IMR-90 (cell line): ENCODE measurements around the gene GRM8.

Experiments used
- BHLHE40 ChIP-seq: fragments of 150-350 bp; IDR thresholded peaks from 2 replicates; pipeline ENCODE4 v1.6.1; 2016; ENCODE audit warnings: mild to moderate bottlenecking, low read depth, low read length
- CTCF ChIP-seq: conservative IDR thresholded peaks from 2 replicates; pipeline ENCODE4 v1.5.1; 2012; ENCODE audit warnings: mild to moderate bottlenecking, low read depth, low read length, improper control_type of control experiment
- ELK1 ChIP-seq: fragments of 150-350 bp; IDR thresholded peaks from 2 replicates; pipeline ENCODE4 v1.6.1; 2016; ENCODE audit warnings: low read depth, mild to moderate bottlenecking, low read length, moderate library complexity, borderline replicate concordance
- FOS ChIP-seq: fragments of 150-350 bp; IDR thresholded peaks from 2 replicates; pipeline ENCODE4 v1.6.1; 2016; ENCODE audit warnings: low read depth, low read length
- MAZ ChIP-seq: IDR thresholded peaks from 2 replicates; pipeline ENCODE4 v1.6.1; 2012; ENCODE audit warnings: low read depth, mild to moderate bottlenecking, low read length, improper control_type of control experiment, moderate library complexity, borderline replicate concordance
- MXI1 ChIP-seq: IDR thresholded peaks from 2 replicates; pipeline ENCODE4 v1.6.1; 2012; ENCODE audit warnings: low read depth, mild to moderate bottlenecking, low read length, moderate library complexity, borderline replicate concordance
- NFE2L2 ChIP-seq: fragments of 150-350 bp; IDR thresholded peaks from 2 replicates; pipeline ENCODE4 v1.6.1; 2016; ENCODE audit warnings: low read depth, mild to moderate bottlenecking, low read length
- POLR2A ChIP-seq: IDR thresholded peaks from 2 replicates; pipeline ENCODE4 v1.6.1; 2012; ENCODE audit warnings: mild to moderate bottlenecking, low read depth, low read length
- RAD21 ChIP-seq: IDR thresholded peaks from 2 replicates; pipeline ENCODE4 v1.6.1; 2012; ENCODE audit warnings: low read length, improper control_type of control experiment
- SMC3 ChIP-seq: fragments of 150-350 bp; IDR thresholded peaks from 2 replicates; pipeline ENCODE4 v1.6.1; 2016; ENCODE audit warnings: low read depth, mild to moderate bottlenecking, antibody characterized with exemption, low read length, moderate library complexity
- TF ChIP-seq, protein P1 (sequence below): fragments of 150-350 bp; IDR thresholded peaks from 2 replicates; pipeline ENCODE4 v1.6.1; 2017; ENCODE audit warnings: mild to moderate bottlenecking, antibody characterized with exemption, low read length, low read depth

DNA sequence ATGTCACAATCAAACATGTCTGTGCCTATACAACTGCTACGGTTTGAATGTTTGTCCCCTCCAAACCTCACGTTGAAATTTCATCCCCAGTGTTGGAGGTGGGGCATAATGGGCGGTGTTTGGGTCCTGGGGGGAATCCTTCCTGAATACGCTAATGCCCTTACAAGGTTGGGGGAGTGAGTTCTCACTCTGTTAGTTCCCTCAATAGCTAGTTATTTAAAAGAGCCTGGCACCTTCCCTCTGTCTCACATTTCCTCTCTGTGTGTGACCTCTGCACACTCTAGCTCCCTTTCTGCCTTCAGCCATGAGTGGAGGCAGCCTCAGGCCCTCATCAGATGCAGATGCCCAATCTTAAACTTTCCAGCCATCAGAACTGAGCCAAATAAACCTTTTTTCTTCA is 129.5 kb downstream of the GRM8 start:
- TF ChIP-seq POLR2A (no peak), MXI1 (no peak), SMC3 (no peak), CTCF (no peak), MAZ (no peak), NFE2L2 (no peak), ELK1 (no peak), BHLHE40 (no peak), FOS (no peak), RAD21 (no peak)
- TF ChIP-seq, protein P1, sequence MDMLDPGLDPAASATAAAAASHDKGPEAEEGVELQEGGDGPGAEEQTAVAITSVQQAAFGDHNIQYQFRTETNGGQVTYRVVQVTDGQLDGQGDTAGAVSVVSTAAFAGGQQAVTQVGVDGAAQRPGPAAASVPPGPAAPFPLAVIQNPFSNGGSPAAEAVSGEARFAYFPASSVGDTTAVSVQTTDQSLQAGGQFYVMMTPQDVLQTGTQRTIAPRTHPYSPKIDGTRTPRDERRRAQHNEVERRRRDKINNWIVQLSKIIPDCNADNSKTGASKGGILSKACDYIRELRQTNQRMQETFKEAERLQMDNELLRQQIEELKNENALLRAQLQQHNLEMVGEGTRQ: no peak
